ENCODE data around the gene CD2AP.

CD2AP gene

DNA sequence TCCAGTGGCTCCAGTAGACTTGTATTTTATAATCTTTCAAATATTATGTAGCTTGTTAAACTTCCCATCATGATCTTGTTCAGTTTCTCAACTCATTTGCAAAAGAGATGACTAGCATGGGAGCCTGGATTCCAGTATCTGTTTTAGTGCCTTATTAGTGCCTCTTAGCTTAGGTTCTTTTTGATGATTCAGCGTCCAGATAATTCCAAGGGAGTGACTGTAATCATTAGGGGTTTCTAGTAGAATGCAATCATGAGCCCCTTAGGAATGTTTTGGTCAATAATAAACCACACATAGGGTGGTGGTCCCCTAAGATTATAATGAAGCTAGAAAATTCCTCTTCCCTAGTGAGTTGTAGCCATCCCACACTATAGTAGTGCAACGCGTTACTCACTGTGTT is 7.0 kb downstream of the CD2AP start:
- no peak for FAIRE-seq
- no peak for DNase-seq (ENCODE audit: insufficient read length)
- TF ChIP-seq POLR2A (IDR thresholded peaks at IDR 0.05; ENCODE audit: low read depth, low read length), result no peak
- TF ChIP-seq TAF1 (IDR thresholded peaks at IDR 0.05; ENCODE audit: borderline replicate concordance, low read depth, low read length), result no peak

DNA sequence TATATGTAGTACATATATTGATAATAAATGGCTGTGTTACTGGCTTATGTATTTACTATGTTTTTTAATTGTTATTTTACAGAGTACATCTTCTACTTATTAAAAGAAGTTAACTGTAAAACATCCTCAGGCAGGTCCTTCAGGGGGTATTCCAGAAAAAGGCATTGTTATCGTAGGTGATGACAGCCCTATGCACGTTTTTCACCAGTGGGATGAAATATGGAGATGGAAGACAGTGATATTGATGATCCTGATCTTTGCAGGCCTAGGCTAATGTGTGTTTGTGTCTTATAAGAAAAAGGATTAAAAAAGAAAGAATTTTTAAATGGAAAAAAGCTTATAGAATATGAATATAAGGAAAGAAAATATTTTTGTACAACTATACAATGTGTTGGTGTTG is 7.5 kb downstream of the CD2AP start:
- FAIRE-seq (no peak), DNase-seq (ENCODE audit: insufficient read length) (no peak)
- TF ChIP-seq POLR2AphosphoS5 (IDR thresholded peaks at IDR 0.05; ENCODE audit: low read depth, low read length) (no peak), POLR2A (IDR thresholded peaks at IDR 0.05; ENCODE audit: low read depth, low read length) (no peak), TAF1 (IDR thresholded peaks at IDR 0.05; ENCODE audit: borderline replicate concordance, low read depth, low read length) (no peak)

GRCh38 chr6:47485491-47486135 is 8.0 kb downstream of the CD2AP start:
- FAIRE-seq, result no peak
- DNase-seq (ENCODE audit: insufficient read length), result no peak
- no peak for TF ChIP-seq TAF1 (IDR thresholded peaks at IDR 0.05; ENCODE audit: borderline replicate concordance, low read depth, low read length)

DNA sequence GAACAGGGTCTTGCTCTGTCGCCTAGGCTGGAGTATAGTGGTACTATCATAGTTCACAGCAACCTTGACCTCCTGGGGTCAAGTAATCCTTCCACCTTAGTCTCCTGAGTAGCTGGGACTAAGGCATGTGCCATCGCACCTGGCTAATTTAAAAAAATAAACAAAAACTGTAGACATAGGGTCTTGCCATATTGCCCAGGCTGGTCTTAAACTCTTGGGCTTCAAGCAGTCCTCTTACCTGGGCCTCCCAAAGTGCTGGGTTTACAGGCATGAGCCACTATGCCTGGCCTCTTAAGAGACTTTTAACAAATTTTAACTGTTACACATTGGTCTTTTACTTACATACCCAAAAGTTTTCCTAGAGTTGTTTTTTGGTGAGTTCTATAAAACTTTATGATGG is 12.4 kb downstream of the CD2AP start:
- DNase-seq (ENCODE audit: insufficient read length) (no peak), FAIRE-seq (no peak)
- no peak for TF ChIP-seq POLR2AphosphoS5 (IDR thresholded peaks at IDR 0.05; ENCODE audit: low read depth, low read length)
- no peak for TF ChIP-seq TAF1 (IDR thresholded peaks at IDR 0.05; ENCODE audit: borderline replicate concordance, low read depth, low read length)
- TF ChIP-seq POLR2A (IDR thresholded peaks at IDR 0.05; ENCODE audit: low read depth, low read length), result no peak

DNA sequence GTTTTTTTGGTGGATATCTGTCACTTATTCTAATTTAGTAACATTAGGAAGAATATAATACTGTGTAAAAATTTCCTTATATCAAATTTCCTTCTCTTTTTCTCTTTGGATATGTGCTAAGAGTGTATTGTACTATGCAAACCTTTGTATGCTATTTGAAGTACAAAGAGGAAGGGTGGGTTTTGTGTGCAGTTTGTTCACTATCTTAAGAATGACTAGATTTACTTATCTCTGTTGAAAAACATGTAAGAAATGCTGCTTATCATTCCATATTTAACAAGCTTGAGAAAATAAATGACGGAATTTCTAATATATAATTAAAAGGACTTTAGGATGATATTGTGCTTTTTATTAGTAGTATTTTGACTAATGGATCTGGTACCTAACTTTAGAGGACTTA is 13.1 kb downstream of the CD2AP start:
- TF ChIP-seq POLR2A (IDR thresholded peaks at IDR 0.05; ENCODE audit: low read depth, low read length), result no peak
- FAIRE-seq (no peak), DNase-seq (ENCODE audit: insufficient read length) (no peak)

DNA sequence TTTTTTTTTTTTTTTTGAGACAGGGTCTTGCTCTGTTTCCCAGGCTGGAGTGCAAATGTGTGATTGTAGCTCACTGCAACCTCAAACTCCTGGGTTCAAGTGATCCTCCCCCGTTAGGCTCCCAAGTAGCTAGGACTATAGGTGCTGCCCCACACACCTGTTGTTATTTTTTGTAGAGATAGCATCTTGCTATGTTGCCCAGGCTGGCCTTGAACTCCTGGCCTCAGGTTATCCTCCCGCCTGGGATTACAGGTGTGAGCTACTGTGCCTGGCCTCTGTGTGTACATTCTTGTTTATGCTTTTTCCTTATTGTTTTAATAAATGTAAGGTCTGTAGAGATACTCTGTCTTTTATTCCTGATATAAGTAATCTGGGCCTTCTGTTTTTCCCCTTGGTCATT is 14.8 kb downstream of the CD2AP start:
- no peak for DNase-seq (ENCODE audit: insufficient read length)
- FAIRE-seq, result no peak

DNA sequence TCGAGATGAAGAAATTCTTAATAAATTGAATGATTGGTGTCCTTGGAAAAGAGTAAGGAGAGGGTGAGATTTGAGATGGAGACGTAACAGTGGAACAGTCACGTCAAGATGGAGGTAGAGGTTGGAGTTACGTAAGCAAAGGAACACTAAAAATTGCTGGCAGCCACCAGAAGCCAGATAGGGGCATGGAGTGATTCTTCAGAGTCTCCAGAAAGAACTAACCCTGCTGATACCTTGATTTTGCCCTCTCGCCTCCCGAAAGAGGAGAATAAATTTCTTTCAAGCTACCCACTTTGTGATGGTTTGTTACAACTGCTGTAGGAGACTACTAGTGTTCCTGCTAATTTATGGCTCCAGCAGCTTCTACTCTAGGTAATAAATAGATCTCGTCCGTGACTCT is 17.6 kb downstream of the CD2AP start:
- DNase-seq (ENCODE audit: insufficient read length) (no peak), FAIRE-seq (peak; percentile 14)
- TF ChIP-seq TAF1 (IDR thresholded peaks at IDR 0.05; ENCODE audit: borderline replicate concordance, low read depth, low read length) (no peak), POLR2AphosphoS5 (IDR thresholded peaks at IDR 0.05; ENCODE audit: low read depth, low read length) (no peak), POLR2A (IDR thresholded peaks at IDR 0.05; ENCODE audit: low read depth, low read length) (no peak)

More for the DNA sequence above, 14.8 kb downstream of the CD2AP start:
- TF ChIP-seq POLR2AphosphoS5 (IDR thresholded peaks at IDR 0.05; ENCODE audit: low read depth, low read length) (no peak), TAF1 (IDR thresholded peaks at IDR 0.05; ENCODE audit: borderline replicate concordance, low read depth, low read length) (no peak), POLR2A (IDR thresholded peaks at IDR 0.05; ENCODE audit: low read depth, low read length) (no peak)

GRCh38 chr6:47495954-47496545 is 18.5 kb downstream of the CD2AP start:
- TF ChIP-seq POLR2AphosphoS5 (IDR thresholded peaks at IDR 0.05; ENCODE audit: low read depth, low read length) (no peak), POLR2A (IDR thresholded peaks at IDR 0.05; ENCODE audit: low read depth, low read length) (no peak), TAF1 (IDR thresholded peaks at IDR 0.05; ENCODE audit: borderline replicate concordance, low read depth, low read length) (no peak)
- DNase-seq (ENCODE audit: insufficient read length), result no peak
- FAIRE-seq, result no peak

DNA sequence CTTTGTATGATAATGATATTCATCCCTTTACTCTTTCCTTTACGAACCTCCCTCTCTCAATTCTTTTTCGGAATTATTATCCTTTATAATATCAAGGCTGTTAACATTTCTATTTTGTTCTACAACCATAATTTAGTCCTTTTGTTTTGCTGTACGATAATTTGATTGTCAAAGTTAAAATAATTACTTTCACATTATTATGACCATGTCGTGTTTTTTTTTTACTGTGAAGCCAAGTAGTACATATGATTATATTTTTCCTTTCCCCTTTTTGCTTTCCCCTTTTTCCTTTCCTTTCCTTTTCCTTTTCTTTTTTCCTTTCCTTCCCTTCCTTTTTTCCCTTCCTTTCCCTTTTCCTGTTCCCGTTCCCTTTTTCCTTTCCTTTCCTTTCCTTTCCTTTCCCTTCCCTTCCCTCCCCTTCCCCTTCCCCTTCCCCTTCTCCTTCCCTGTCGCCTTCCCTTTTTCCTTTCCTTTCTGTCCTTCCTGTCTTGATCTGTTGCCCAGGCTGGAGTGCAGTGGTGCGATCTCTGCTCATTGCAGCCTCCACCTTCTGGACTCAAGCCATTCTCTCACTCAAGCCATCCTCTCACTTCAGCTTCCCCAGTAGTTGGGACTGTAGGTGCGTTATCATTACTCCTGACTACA is 19.5 kb downstream of the CD2AP start:
- FAIRE-seq (no peak), DNase-seq (ENCODE audit: insufficient read length) (no peak)
- TF ChIP-seq POLR2AphosphoS5 (IDR thresholded peaks at IDR 0.05; ENCODE audit: low read depth, low read length) (no peak), TAF1 (IDR thresholded peaks at IDR 0.05; ENCODE audit: borderline replicate concordance, low read depth, low read length) (no peak), POLR2A (IDR thresholded peaks at IDR 0.05; ENCODE audit: low read depth, low read length) (no peak)

DNA sequence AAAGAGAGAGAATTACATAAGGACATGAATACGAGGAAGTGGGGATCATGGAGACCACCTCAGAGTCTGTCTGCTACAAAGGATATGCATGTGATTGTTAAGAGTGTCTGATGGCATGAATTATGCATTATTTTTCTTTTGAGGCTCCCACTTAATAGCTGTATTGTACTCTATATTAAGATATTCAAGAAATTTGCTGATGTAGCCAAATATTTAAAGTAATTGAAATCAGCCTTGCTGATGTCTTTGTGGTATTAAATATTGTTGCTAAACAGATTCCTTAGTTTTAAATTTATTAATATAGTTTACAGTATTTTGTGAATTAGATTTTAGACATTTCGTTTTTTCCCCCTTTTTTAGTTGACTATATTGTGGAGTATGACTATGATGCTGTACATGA is 25.3 kb downstream of the CD2AP start:
- FAIRE-seq, result no peak
- no peak for TF ChIP-seq TAF1 (IDR thresholded peaks at IDR 0.05; ENCODE audit: borderline replicate concordance, low read depth, low read length)
- TF ChIP-seq POLR2AphosphoS5 (IDR thresholded peaks at IDR 0.05; ENCODE audit: low read depth, low read length), result no peak
- TF ChIP-seq POLR2A (IDR thresholded peaks at IDR 0.05; ENCODE audit: low read depth, low read length), result no peak
- no peak for DNase-seq (ENCODE audit: insufficient read length)

DNA sequence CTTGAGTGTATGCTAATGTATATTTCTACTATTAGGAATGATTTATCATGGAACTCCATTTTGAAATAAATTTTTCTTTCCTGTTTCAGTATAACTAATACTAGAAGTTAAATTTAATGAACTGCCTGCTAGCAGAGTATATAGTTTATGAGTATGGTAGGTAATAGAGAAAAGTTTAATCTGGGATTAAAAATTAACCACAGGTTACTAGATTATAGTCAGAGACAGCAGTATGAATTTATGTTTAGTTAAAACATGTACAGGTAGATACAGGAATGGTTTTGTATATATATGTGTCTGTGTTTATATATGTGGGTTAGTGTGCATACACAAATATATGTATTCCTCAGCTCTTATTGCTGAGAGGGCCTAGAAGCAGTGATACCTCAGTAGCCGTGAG is 32.3 kb downstream of the CD2AP start:
- FAIRE-seq (no peak), DNase-seq (ENCODE audit: insufficient read length) (no peak)
- no peak for TF ChIP-seq POLR2AphosphoS5 (IDR thresholded peaks at IDR 0.05; ENCODE audit: low read depth, low read length)
- TF ChIP-seq POLR2A (IDR thresholded peaks at IDR 0.05; ENCODE audit: low read depth, low read length), result no peak
- no peak for TF ChIP-seq TAF1 (IDR thresholded peaks at IDR 0.05; ENCODE audit: borderline replicate concordance, low read depth, low read length)

- DNase-seq (ENCODE audit: insufficient read length), result no peak
- TF ChIP-seq TAF1 (IDR thresholded peaks at IDR 0.05; ENCODE audit: borderline replicate concordance, low read depth, low read length) (no peak), POLR2A (IDR thresholded peaks at IDR 0.05; ENCODE audit: low read depth, low read length) (no peak), POLR2AphosphoS5 (IDR thresholded peaks at IDR 0.05; ENCODE audit: low read depth, low read length) (no peak)
- FAIRE-seq, result no peak
These were observed 35.3 kb downstream of the CD2AP start for GRCh38 chr6:47512872-47513271.

Data from GM12892 (cell line).